K562 (cell line): ENCODE data around the gene CNTD1. TPM values are rescaled to one million over a fixed set of nuclear protein-coding genes. Genes with fewer than 3 reads are reported as not detected.

ENCODE experiments used
- BHLHE40 ChIP-seq: IDR thresholded peaks from 2 replicates; pipeline ENCODE4 v1.6.1; 2011; ENCODE audit warnings: low read length, improper control_type of control experiment
- C11orf30 ChIP-seq: fragments of 450-650 bp; IDR thresholded peaks from 2 replicates; pipeline ENCODE4 v1.6.1; 2016; ENCODE audit warnings: low read depth, mild to moderate bottlenecking
- CAMTA2 ChIP-seq: fragments of 250-450 bp; sonication (Bioruptor Pico); conservative IDR thresholded peaks from 2 replicates; pipeline ENCODE4 v1.5.1; 2022
- CBFA2T3 ChIP-seq: fragments of 450-650 bp; IDR thresholded peaks from 2 replicates; pipeline ENCODE4 v1.6.1; 2017
- MAZ ChIP-seq, 2 experiments: fragments of 450-650 bp in 1 of 2; sonication (generic) in 1 of 2; formaldehyde crosslinking; IDR thresholded peaks in 1 of 2; conservative IDR thresholded peaks in 1 of 2; 2 replicates each; pipeline versions ENCODE4 v1.4.0 to v1.5.0; 2020; ENCODE audit warnings: mild to moderate bottlenecking in 1 of 2, missing genetic modification reagents in 1 of 2
- NCOA1 ChIP-seq: fragments of 450-650 bp; IDR thresholded peaks from 2 replicates; pipeline ENCODE4 v1.6.1; 2016; ENCODE audit warnings: low read depth
- RBM34 ChIP-seq: fragments of 200-400 bp; formaldehyde crosslinking; IDR thresholded peaks from 2 replicates; pipeline ENCODE4 v1.6.1; 2018; ENCODE audit warnings: low read length, borderline replicate concordance; ENCODE audit not compliant: insufficient read depth
- SAFB2 ChIP-seq: fragments of 200-400 bp; formaldehyde crosslinking; IDR thresholded peaks from 2 replicates; pipeline ENCODE4 v1.6.1; 2018; ENCODE audit warnings: borderline replicate concordance, low read length, low read depth, moderate library complexity; ENCODE audit not compliant: severe bottlenecking
- SMARCC2 ChIP-seq: fragments of 450-650 bp; IDR thresholded peaks from 2 replicates; pipeline ENCODE4 v1.6.1; 2017; ENCODE audit warnings: antibody characterized with exemption, moderate library complexity, mild to moderate bottlenecking, low read depth
- SP1 ChIP-seq: sonication (generic); formaldehyde crosslinking; IDR thresholded peaks from 2 replicates; pipeline ENCODE4 v1.8.1; 2022; ENCODE audit warnings: mild to moderate bottlenecking, missing genetic modification reagents
- TFAM ChIP-seq: fragments of 250-450 bp; sonication (Bioruptor Pico); conservative IDR thresholded peaks from 2 replicates; pipeline ENCODE4 v1.5.0; 2021; ENCODE audit warnings: mild to moderate bottlenecking, moderate library complexity
- TOE1 ChIP-seq, 2 experiments: fragments of 450-650 bp in 1 of 2; sonication (generic) in 1 of 2; formaldehyde crosslinking in 1 of 2; IDR thresholded peaks; 2 replicates each; pipeline versions ENCODE4 v1.7.1 to v1.8.0; 2016 to 2022; ENCODE audit warnings: borderline replicate concordance in 2 of 2, mild to moderate bottlenecking in 2 of 2, antibody characterized with exemption in 1 of 2, inconsistent platforms in 1 of 2, low read depth in 1 of 2, missing genetic modification reagents in 1 of 2, moderate library complexity in 1 of 2
- ZNF282 ChIP-seq: sonication (generic); formaldehyde crosslinking; IDR thresholded peaks from 2 replicates; pipeline ENCODE4 v1.8.1; 2023; ENCODE audit warnings: missing genetic modification reagents
- ZNF436 ChIP-seq: fragments of 250-450, 450-650 bp; sonication (Bioruptor Pico); formaldehyde crosslinking; IDR thresholded peaks from 2 replicates; pipeline ENCODE4 v1.7.0; 2020; ENCODE audit warnings: mild to moderate bottlenecking
- polyA plus RNA-seq, 8 experiments: library from polyadenylated mRNA; depleted of rRNA in 4 of 8; stranded (reverse) in 5 of 8; unstranded in 3 of 8; fragments of >200 nt; fragmentation: Nextera tagmentation in 2 of 8; fragmentation: Illumina TruSeq in 1 of 8; extraction: Ambion mirVana in 2 of 8; extraction: Trizol in 1 of 8; gene quantifications; 2 replicates each; pipeline versions ENCODE4 v1.2.1 to v1.2.3, GENCODE V29; 2011 to 2014; ENCODE audit warnings: inconsistent platforms in 1 of 8, missing spikeins in 1 of 8
- total RNA-seq, 7 experiments: library from RNA; depleted of rRNA in 6 of 7; stranded (reverse); fragments of >200 nt in 6 of 7; fragmentation: Illumina TruSeq in 2 of 7; extraction: Trizol in 2 of 7; gene quantifications; 2 replicates each; pipeline versions ENCODE4 v1.2.1 to v1.2.3, GENCODE V29; 2011 to 2021; ENCODE audit warnings: low replicate concordance in 1 of 7
- TF ChIP-seq, protein P1 (sequence below): fragments of 250-450 bp; sonication (Bioruptor Pico); IDR thresholded peaks from 2 replicates; pipeline ENCODE4 v1.9.0; 2021; ENCODE audit warnings: mild to moderate bottlenecking, inconsistent platforms
- TF ChIP-seq, protein P2 (sequence below): sonication (generic); formaldehyde crosslinking; IDR thresholded peaks from 2 replicates; pipeline ENCODE4 v1.4.0; 2020; ENCODE audit warnings: mild to moderate bottlenecking, missing genetic modification reagents
- TF ChIP-seq, protein P3 (sequence below): fragments of 450-650 bp; IDR thresholded peaks from 2 replicates; pipeline ENCODE4 v1.6.1; 2016; ENCODE audit warnings: low read depth, mild to moderate bottlenecking, moderate library complexity
- TF ChIP-seq, protein P4 (sequence below): IDR thresholded peaks from 3 replicates; pipeline ENCODE4 v1.6.1; 2011; ENCODE audit warnings: borderline replicate concordance, mild to moderate bottlenecking; ENCODE audit not compliant: insufficient read length, insufficient read depth
- TF ChIP-seq, protein P5 (sequence below): sonication (generic); formaldehyde crosslinking; IDR thresholded peaks from 2 replicates; pipeline ENCODE4 v1.8.0; 2022; ENCODE audit warnings: missing genetic modification reagents, mild to moderate bottlenecking, moderate library complexity, borderline replicate concordance

CNTD1 gene
- total and polyA plus RNA-seq, 9 of the 15 experiments (the other 6 are each of a cell fraction or from before 2014, with no cell fraction given) = 0.12 to 0.86 (median 0.41) TPM; not detected in 1

DNA sequence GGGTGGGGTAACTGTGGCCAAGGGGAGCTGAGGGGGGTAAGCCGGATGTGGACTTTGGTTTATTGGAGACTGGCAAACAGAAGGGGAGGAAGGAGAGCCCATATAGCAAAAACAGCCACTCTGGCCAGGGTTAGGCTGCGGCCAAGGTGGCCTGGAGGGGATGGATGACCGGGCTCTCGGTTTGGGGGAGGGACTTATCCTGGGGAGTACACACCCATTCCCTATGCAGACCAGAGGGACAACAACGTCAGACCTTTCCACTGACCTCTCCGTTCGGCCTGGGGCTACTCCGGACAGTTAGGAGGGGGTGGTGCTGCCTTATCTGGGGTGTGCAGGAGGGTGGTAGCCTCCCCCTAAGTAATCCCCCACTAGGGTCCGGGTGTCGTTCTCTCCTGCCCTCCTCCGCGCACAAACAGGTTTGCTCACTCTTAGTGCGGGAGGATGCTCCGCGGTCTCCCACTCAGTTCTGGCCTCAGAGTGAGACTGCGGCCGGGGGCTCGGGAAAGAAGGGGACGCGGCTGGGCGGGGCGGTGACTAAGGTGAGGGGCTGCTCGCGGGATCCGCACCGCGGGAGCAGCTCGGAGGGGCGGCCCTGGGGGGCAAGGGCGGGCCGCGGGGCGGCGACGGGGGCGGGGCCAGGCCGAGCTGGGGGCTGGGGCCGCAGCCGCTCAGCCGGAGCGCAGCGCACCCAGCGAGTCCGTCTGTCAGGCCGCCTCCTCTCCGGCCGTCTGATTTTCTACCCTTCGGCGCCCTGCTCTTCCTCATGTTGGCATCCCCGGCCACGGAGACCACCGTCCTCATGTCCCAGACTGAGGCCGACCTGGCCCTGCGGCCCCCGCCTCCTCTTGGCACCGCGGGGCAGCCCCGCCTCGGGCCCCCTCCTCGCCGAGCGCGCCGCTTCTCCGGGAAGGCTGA lies 18.5 kb upstream of the CNTD1 start, which contains the start of gene WNK4 (continued):
- TF ChIP-seq, protein P1, sequence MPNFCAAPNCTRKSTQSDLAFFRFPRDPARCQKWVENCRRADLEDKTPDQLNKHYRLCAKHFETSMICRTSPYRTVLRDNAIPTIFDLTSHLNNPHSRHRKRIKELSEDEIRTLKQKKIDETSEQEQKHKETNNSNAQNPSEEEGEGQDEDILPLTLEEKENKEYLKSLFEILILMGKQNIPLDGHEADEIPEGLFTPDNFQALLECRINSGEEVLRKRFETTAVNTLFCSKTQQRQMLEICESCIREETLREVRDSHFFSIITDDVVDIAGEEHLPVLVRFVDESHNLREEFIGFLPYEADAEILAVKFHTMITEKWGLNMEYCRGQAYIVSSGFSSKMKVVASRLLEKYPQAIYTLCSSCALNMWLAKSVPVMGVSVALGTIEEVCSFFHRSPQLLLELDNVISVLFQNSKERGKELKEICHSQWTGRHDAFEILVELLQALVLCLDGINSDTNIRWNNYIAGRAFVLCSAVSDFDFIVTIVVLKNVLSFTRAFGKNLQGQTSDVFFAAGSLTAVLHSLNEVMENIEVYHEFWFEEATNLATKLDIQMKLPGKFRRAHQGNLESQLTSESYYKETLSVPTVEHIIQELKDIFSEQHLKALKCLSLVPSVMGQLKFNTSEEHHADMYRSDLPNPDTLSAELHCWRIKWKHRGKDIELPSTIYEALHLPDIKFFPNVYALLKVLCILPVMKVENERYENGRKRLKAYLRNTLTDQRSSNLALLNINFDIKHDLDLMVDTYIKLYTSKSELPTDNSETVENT = 0 out of 2 replicates have a peak, but pooled peaks have one; percentile 25
- peak; percentile 64; the same call in 1 of the 2 replicates for TF ChIP-seq TOE1 (IDR thresholded peaks at IDR 0.05; ENCODE audit: borderline replicate concordance)
- TF ChIP-seq TOE1 (CRISPR knock-in tag; IDR thresholded peaks at IDR 0.05; ENCODE audit: borderline replicate concordance, low read depth) = no peak
- no peak for TF ChIP-seq CAMTA2
- no peak for TF ChIP-seq ZNF436 (CRISPR knock-in tag)
- TF ChIP-seq MAZ (CRISPR knock-in tag; conservative IDR thresholded peaks at IDR 0.05 in 1 of 2, IDR thresholded peaks at IDR 0.05 in 1 of 2) = peak; percentile 64 to 74; a peak in 3 of 4 replicates
- no peak for TF ChIP-seq C11orf30
- peak; percentile 87; the same call in 1 of the 2 replicates for TF ChIP-seq NCOA1
- TF ChIP-seq RBM34 = no peak
- peak; percentile 96 for TF ChIP-seq CBFA2T3
- TF ChIP-seq, protein P2, sequence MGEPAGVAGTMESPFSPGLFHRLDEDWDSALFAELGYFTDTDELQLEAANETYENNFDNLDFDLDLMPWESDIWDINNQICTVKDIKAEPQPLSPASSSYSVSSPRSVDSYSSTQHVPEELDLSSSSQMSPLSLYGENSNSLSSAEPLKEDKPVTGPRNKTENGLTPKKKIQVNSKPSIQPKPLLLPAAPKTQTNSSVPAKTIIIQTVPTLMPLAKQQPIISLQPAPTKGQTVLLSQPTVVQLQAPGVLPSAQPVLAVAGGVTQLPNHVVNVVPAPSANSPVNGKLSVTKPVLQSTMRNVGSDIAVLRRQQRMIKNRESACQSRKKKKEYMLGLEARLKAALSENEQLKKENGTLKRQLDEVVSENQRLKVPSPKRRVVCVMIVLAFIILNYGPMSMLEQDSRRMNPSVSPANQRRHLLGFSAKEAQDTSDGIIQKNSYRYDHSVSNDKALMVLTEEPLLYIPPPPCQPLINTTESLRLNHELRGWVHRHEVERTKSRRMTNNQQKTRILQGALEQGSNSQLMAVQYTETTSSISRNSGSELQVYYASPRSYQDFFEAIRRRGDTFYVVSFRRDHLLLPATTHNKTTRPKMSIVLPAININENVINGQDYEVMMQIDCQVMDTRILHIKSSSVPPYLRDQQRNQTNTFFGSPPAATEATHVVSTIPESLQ = no peak
- TF ChIP-seq, protein P3, sequence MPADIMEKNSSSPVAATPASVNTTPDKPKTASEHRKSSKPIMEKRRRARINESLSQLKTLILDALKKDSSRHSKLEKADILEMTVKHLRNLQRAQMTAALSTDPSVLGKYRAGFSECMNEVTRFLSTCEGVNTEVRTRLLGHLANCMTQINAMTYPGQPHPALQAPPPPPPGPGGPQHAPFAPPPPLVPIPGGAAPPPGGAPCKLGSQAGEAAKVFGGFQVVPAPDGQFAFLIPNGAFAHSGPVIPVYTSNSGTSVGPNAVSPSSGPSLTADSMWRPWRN = peak; percentile 51; the same call in 1 of the 2 replicates
- peak; percentile 62; the same call in 1 of the 2 replicates for TF ChIP-seq SP1
- TF ChIP-seq, protein P4, sequence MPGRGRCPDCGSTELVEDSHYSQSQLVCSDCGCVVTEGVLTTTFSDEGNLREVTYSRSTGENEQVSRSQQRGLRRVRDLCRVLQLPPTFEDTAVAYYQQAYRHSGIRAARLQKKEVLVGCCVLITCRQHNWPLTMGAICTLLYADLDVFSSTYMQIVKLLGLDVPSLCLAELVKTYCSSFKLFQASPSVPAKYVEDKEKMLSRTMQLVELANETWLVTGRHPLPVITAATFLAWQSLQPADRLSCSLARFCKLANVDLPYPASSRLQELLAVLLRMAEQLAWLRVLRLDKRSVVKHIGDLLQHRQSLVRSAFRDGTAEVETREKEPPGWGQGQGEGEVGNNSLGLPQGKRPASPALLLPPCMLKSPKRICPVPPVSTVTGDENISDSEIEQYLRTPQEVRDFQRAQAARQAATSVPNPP = no peak
- TF ChIP-seq SAFB2 = no peak
- TF ChIP-seq ZNF282 = no peak
- no peak for TF ChIP-seq TFAM
- peak; percentile 44; the same call in 1 of the 2 replicates for TF ChIP-seq BHLHE40
- peak; percentile 73 for TF ChIP-seq SMARCC2
- TF ChIP-seq, protein P5, sequence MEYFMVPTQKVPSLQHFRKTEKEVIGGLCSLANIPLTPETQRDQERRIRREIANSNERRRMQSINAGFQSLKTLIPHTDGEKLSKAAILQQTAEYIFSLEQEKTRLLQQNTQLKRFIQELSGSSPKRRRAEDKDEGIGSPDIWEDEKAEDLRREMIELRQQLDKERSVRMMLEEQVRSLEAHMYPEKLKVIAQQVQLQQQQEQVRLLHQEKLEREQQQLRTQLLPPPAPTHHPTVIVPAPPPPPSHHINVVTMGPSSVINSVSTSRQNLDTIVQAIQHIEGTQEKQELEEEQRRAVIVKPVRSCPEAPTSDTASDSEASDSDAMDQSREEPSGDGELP = peak; percentile 67; the same call in 1 of the 2 replicates
